Measurements from ENCODE around the gene MEX3C.

DNA sequence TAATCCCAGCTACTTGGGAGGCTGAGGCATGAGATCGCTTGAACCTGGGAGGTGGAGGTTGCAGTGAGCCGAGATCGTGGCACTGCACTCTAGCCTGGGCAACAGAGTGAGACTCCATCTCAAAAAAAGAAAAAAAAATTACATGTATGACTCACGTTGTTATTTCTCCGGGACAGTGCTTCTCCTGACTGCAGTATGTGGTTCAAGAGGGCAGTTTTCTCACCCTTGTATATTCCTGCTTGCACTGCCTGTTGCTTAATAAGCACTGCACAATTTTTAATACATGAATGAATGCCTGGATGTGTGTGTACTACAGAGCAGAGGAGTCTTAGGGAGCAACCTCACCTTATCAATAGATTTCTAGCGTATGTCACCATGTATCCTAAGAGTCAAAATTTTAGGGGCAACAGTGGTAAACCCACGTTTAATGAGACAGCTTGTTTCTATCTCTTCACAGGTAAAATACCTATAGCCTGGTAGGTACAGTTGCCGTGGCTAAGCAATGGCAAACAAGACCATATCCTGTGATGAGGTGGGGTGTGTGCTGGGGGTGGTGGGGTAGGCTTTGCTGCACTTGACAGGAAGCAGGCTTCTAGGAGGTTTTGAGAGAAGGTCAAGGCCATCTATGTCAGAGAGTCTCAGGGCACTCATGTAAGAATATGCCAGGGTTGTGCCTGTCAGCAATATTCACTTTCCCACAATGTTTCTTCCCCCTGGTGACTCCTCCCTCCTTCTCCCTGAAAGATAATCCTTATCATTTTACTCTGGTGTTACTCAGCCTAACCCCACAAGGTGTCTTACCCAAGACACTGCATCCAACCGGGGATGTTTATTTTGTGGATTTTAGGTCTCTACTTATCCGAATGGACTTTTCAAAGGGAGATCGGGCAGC, 36.9 kb upstream of the MEX3C start:
- TF ChIP-seq REST (IDR thresholded peaks at IDR 0.05; ENCODE audit: insufficient read depth in 1 of 2, low read depth in 2 of 2, low read length in 2 of 2) (no peak), SIN3A (IDR thresholded peaks at IDR 0.05; ENCODE audit: borderline replicate concordance, insufficient read depth, low read length) (no peak)
